Heart left ventricle (tissue), 16 donors: ENCODE results near the gene C12orf75. TPM values are rescaled to one million over a fixed set of nuclear protein-coding genes. Genes with fewer than 3 reads are reported as not detected.
A peak's percentile ranks its signal among the peaks of the same experiment; 100 is the strongest.
"Not testable (repeated sequence)": the region's sequence is repeated elsewhere in the genome, so short reads cannot be mapped to it uniquely, and the experiment has no call there.

ENCODE experiments used
- ATAC-seq, 4 donors: fragments of 200-7000 bp; cut with Tn5 transposase; one replicate each; pipeline ENCODE4 v1.9.1; 2020 to 2022; ENCODE audit warnings: moderate library complexity in 4 of 4, mild to moderate bottlenecking in 3 of 4, moderate number of reproducible peaks in 1 of 4
- DNase-seq, 5 donors: peaks; one replicate each; pipeline ENCODE4 v3.0.0-alpha.2; 2020
- H3K27ac ChIP-seq, 12 donors: fragments of 200-600 bp; sonication (generic) in 4 of 12; one replicate each; pipeline versions ENCODE4 v1.5.0 to v1.8.0; 2016 to 2022; ENCODE audit warnings: mild to moderate bottlenecking in 2 of 12
- H3K27me3 ChIP-seq, 9 donors: fragments of 200-600 bp; sonication (generic) in 2 of 9; one replicate each; pipeline versions ENCODE4 v1.5.1 to v1.8.0; 2016 to 2022; ENCODE audit warnings: mild to moderate bottlenecking in 3 of 9
- H3K36me3 ChIP-seq, 9 donors: fragments of 200-600 bp; sonication (generic) in 2 of 9; one replicate each; pipeline versions ENCODE4 v1.5.0 to v1.8.0; 2018 to 2022; ENCODE audit warnings: mild to moderate bottlenecking in 2 of 9
- H3K4me1 ChIP-seq, 12 donors: fragments of 200-600 bp; sonication (generic) in 4 of 12; one replicate each; pipeline versions ENCODE4 v1.5.0 to v1.8.0; 2016 to 2022; ENCODE audit warnings: mild to moderate bottlenecking in 3 of 12
- H3K4me3 ChIP-seq, 12 donors: fragments of 200-600 bp; sonication (generic) in 4 of 12; one replicate each; pipeline versions ENCODE4 v1.5.0 to v1.8.0; 2017 to 2022; ENCODE audit warnings: mild to moderate bottlenecking in 9 of 12, moderate library complexity in 4 of 12
- H3K9me3 ChIP-seq, 12 donors: fragments of 200-600 bp; sonication (generic) in 4 of 12; one replicate each; pipeline versions ENCODE4 v1.5.0 to v1.8.0; 2016 to 2022; ENCODE audit warnings: mild to moderate bottlenecking in 1 of 12
- CTCF ChIP-seq, 12 donors: fragments of 200-600 bp; sonication (generic) in 4 of 12; IDR thresholded peaks; one replicate each; pipeline versions ENCODE4 v1.5.0 to v1.8.0; 2018 to 2022; ENCODE audit warnings: antibody characterized with exemption in 12 of 12, mild to moderate bottlenecking in 5 of 12
- POLR2A ChIP-seq, 2 donors: fragments of 450-650 bp; IDR thresholded peaks; one replicate each; pipeline ENCODE4 v1.6.1; 2017; ENCODE audit warnings: antibody characterized with exemption in 2 of 2, mild to moderate bottlenecking in 2 of 2, moderate library complexity in 2 of 2
- WGBS, 4 donors: extraction: QIAGEN DNeasy Blood & Tissue Kit in 2 of 4; methylation state at CpG; one replicate each; pipeline versions ENCODE4 v1.1.5 to v1.1.7; 2013 to 2018; 5-methylcytosine and 5-hydroxymethylcytosine counted together
- intact Hi-C, 10 donors: fragments of 100-400 bp; cut with DNase I; formaldehyde crosslinking; loops; one replicate each; pipeline versions ENCODE4 v1.11.1 to v1.14.2; 2022
- polyA plus RNA-seq, 2 donors: library from polyadenylated mRNA; stranded (reverse); fragments of 200-250 nt; gene quantifications; one replicate each; pipeline ENCODE4 v1.2.3, GENCODE V29; 2013
- total RNA-seq, 9 donors: library from RNA; depleted of rRNA in 2 of 9; stranded (reverse); fragments of >200 nt in 2 of 9; fragmentation: NEBNext Ultra II Directional in 3 of 9; extraction: Animal tissue kit (Norgen Biotek cat#: 25700) in 3 of 9; gene quantifications; one replicate each; pipeline versions ENCODE4 v1.1.0 to v1.2.4, GENCODE V29; 2016 to 2023
- donor health status: ischemic (EF 13 %, LVEDD 7.1; RV severe dilation, severe dysfunction).
- donor health status: healthy with polysubstance abuse.
- donor health status: DM: no; HTN: yes; CAD: no.
- donor health status: DM: no; HTN: no; CAD: no.
- donor health status: ischemic (EF 25% LVEDD 6.9; RV normal size, moderate dysfunction).
- donor health status: ischemic (EF 25% LVEDD 5.7; RV mildly dilated, moderate dysfunction).
- donor health status: healthy.
- donor health status: DM: yes; HTN: yes; CAD: no.
- donor health status: ischemic (EF 35%, LVEDD 5.7; RV mildly dilated, moderate dysfunction).
- donor health status: nonischemic (EF 11% LVEDD 7.7; RV severe dilation, severe dysfunction).
- donor health status: DM: yes; HTN: yes; CAD: no.
- donor health status: PGD.
- donor health status: ischemic (EF 29% LVEDD 5.4; RV normal size, mild dysfunction).
- donor health status: nonischemic (EF 23%, LVEDD 6.1; RV moderate dilation, normal function).

C12orf75 gene
- total and polyA plus RNA-seq, 11 donors = 0.33 to 14.5 (median 1.4) TPM; not detected in 1

- no peaks in the 10 kb centered on the region for H3K27me3 ChIP-seq
- H3K36me3 ChIP-seq = no peaks in the 10 kb centered on the region
- peaks cover 0 to 6% (median 0%) of the 10 kb centered on the region in 12 donors for H3K9me3 ChIP-seq
- intact Hi-C loops = no loop called here
- peaks cover 0 to 4% (median 0%) of the 10 kb centered on the region in 12 donors for H3K4me1 ChIP-seq
- TF ChIP-seq POLR2A (IDR thresholded peaks at IDR 0.05) (no peak), CTCF (IDR thresholded peaks at IDR 0.05) (no peak)
- no peak for DNase-seq
- no peak overlapping the region for H3K27ac ChIP-seq
- 84 to 93% (median 92%) methylated on average over 5 of the region's 5 CpGs for WGBS, 4 donors
- peak in 1 of 4 donors; percentile 18 for ATAC-seq
- no peak overlapping the region for H3K4me3 ChIP-seq
Measured at GRCh38 chr12:105402366-105402765, 71.9 kb downstream of the C12orf75 start.

- DNase-seq (no peak), ATAC-seq (peak; percentile 37 to 71 (median 56))
- no peaks in the 10 kb centered on the region for H3K27me3 ChIP-seq
- H3K4me3 ChIP-seq = no peak overlapping the region
- WGBS, 4 donors = 33 to 76% (median 54%) methylated on average over 1 of the region's 1 CpG
- TF ChIP-seq POLR2A (IDR thresholded peaks at IDR 0.05) (no peak), CTCF (IDR thresholded peaks at IDR 0.05) (no peak)
- no peak overlapping the region for H3K27ac ChIP-seq
- H3K9me3 ChIP-seq = peaks cover 0 to 6% (median 0%) of the 10 kb centered on the region in 12 donors
- H3K4me1 ChIP-seq = peaks cover 0 to 4% (median 0%) of the 10 kb centered on the region in 12 donors
- no peaks in the 10 kb centered on the region for H3K36me3 ChIP-seq
- intact Hi-C loops = no loop called here
Measured at GRCh38 chr12:105403095-105403494, 72.6 kb downstream of the C12orf75 start.

GRCh38 chr12:105404134-105404533, 73.6 kb downstream of the C12orf75 start:
- peaks cover 0 to 10% (median 4%) of the 10 kb centered on the region in 12 donors for H3K4me1 ChIP-seq
- H3K9me3 ChIP-seq, intact Hi-C loops, H3K36me3 ChIP-seq, ATAC-seq, H3K27me3 ChIP-seq, DNase-seq, H3K4me3 ChIP-seq, H3K27ac ChIP-seq: not testable (repeated sequence)
- WGBS, 4 donors = 93 to 99% (median 97%) methylated on average over 3 of the region's 3 CpGs

GRCh38 chr12:105406497-105406896, 76.0 kb downstream of the C12orf75 start:
- Histone ChIP-seq H3K4me1 (peaks cover 0 to 33% (median 15%) of the 10 kb centered on the region in 12 donors), H3K9me3 (no peaks in the 10 kb centered on the region), H3K27ac (no peak overlapping the region), H3K36me3 (no peaks in the 10 kb centered on the region), H3K4me3 (no peak overlapping the region), H3K27me3 (no peaks in the 10 kb centered on the region)
- no peak for ATAC-seq
- TF ChIP-seq POLR2A (IDR thresholded peaks at IDR 0.05) = no peak
- no peak for TF ChIP-seq CTCF (IDR thresholded peaks at IDR 0.05)
- no peak for DNase-seq
- WGBS, 4 donors = 94 to 98% (median 95%) methylated on average over 7 of the region's 7 CpGs
- intact Hi-C loops = no loop called here

- Histone ChIP-seq H3K27me3 (no peaks in the 10 kb centered on the region), H3K4me3 (no peak overlapping the region), H3K27ac (peak overlapping the region in 1 of 12 donors; percentile 7), H3K9me3 (no peaks in the 10 kb centered on the region), H3K36me3 (no peaks in the 10 kb centered on the region), H3K4me1 (peaks cover 0 to 30% (median 15%) of the 10 kb centered on the region in 12 donors)
- intact Hi-C loops = no loop called here
- WGBS, 4 donors = 63 to 70% (median 69%) methylated on average over 5 of the region's 5 CpGs
- no peak for ATAC-seq
- TF ChIP-seq POLR2A (IDR thresholded peaks at IDR 0.05) (no peak), CTCF (IDR thresholded peaks at IDR 0.05) (no peak)
- no peak for DNase-seq
Measured at GRCh38 chr12:105409279-105409678, 78.8 kb downstream of the C12orf75 start.
